Measurements from ENCODE around the gene SKOR2.
"Not testable (repeated sequence)": the region's sequence is repeated elsewhere in the genome, so short reads cannot be mapped to it uniquely, and the experiment has no call there.

SKOR2 gene

DNA sequence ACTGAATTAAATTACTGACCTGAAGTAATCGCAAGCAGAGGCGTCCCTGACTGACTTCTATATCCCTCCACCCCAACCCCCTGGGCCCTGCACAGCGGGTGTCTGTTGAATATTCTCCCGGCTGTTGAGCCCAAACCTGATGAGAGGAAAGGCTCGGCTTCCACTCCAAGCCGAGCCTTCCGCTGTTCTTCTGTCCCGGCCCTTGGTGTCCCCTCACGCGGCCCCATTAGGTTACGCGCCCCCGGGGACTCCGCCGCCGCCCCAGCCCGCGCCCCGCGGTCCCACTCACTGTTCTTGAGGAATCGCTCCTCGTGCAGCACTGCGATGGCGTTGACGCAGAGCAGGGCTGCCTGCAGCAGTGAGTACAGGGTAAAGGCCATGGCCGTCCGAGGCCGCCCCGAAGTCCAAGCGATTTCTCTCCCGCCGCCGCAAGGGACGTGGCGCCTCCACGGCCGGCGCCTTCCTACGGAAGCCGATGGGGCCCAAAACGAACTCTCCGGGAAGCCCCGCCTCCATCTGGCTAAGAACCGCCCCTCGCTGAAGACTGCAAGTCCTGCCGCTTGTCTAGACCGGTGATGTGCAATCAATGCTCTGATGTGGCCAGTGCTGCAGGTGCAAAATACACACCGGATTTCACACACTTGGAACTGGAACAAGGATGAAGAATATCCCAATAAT lies 75.4 kb downstream of the SKOR2 start, which contains the start of gene IER3IP1:
TSS of gene IER3IP1 (minus strand) at position 467 of the 678 bp plus-strand sequence. CDS start at position 380, 87 bp downstream.
- peak within 1 kb of the TSS; percentile 63 for H3K27ac ChIP-seq (ENCODE audit: insufficient read depth, low read length, poor library complexity, severe bottlenecking)
- H3K4me1 ChIP-seq (ENCODE audit: control insufficient read depth, insufficient read depth, low read length, poor library complexity, severe bottlenecking), result peaks cover 10% of the 10 kb centered on the region
- H3K27me3 ChIP-seq (replicated peaks; ENCODE audit: control insufficient read depth, insufficient read depth, low read length, poor library complexity, severe bottlenecking), result no peaks in the 10 kb centered on the region
- no peaks in the 10 kb centered on the region for H3K36me3 ChIP-seq (ENCODE audit: control insufficient read depth, insufficient read depth, low read length)
- peak within 1 kb of the TSS; percentile 100 for H3K4me3 ChIP-seq (ENCODE audit: insufficient read depth, low read depth, low read length, poor library complexity, severe bottlenecking)
- DNase-seq, result peak; percentile 73 to 79 (median 78)
- no peaks in the 10 kb centered on the region for H3K9me3 ChIP-seq (ENCODE audit: control insufficient read depth, low read length)

DNA sequence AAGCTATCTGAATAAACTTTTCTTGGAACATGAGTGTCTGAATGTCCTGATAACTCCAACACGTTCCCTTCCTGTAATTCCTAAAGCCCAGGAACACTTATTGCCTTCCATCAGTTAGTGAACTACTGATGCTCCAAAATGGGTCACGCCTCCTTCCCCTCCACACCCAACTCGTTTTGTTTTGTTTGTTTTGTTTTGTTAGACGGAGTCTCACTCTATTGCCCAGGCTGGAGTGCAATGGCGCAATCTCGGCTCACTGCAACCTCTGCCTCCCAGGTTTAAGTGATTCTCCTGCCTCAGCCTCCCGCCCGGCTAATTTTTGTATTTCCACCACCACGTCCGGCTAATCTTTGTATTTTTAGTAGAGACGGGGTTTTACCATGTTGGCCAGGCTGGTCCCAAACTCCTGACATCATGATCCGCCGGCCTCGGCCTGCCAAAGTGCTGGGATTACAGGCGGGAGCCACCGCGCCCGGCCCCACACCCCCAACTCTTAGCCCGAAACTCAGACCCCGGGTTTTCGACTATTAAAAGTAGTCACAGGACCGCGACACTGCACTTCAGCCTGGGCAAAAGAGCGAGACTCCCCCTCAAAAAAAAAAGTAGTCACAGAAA lies 76.1 kb downstream of the SKOR2 start:
- no peaks in the 10 kb centered on the region for H3K27me3 ChIP-seq (replicated peaks; ENCODE audit: control insufficient read depth, insufficient read depth, low read length, poor library complexity, severe bottlenecking)
- peaks cover 10% of the 10 kb centered on the region for H3K4me1 ChIP-seq (ENCODE audit: control insufficient read depth, insufficient read depth, low read length, poor library complexity, severe bottlenecking)
- H3K4me3 ChIP-seq (ENCODE audit: insufficient read depth, low read depth, low read length, poor library complexity, severe bottlenecking), result peak overlapping the region; percentile 100
- H3K27ac ChIP-seq (ENCODE audit: insufficient read depth, low read length, poor library complexity, severe bottlenecking), result peak overlapping the region; percentile 63
- no peak for DNase-seq
- no peaks in the 10 kb centered on the region for H3K9me3 ChIP-seq (ENCODE audit: control insufficient read depth, low read length)
- no peaks in the 10 kb centered on the region for H3K36me3 ChIP-seq (ENCODE audit: control insufficient read depth, insufficient read depth, low read length)

DNA sequence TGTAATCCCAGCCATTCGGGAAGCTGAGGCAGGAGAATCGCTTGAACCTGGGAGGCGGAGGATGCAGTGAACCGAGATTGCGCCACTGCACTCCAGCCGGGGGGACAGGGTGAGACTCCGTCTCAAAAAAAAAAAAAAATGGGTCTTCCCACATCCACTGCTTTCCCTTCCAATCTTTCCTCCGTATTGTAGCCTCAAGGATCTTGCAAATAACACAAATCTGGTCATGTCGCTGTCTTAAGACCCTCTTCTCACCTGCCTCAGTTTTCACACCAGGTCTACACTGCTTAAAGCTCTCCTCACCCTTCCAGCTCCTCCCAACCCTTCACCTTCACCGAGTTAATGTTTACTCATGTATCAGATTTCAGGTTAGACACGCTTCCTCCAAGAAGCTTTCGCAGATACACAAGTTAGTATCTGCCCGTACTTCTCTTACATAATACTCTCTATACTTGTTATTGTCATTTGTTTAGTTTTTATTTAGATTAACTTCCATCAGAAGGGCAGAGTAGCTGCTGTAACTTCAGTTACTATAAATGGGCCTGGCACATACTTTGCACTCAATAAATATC lies 76.8 kb downstream of the SKOR2 start:
- Histone ChIP-seq H3K4me3 (ENCODE audit: insufficient read depth, low read depth, low read length, poor library complexity, severe bottlenecking) (peak overlapping the region; percentile 100), H3K27me3 (replicated peaks; ENCODE audit: control insufficient read depth, insufficient read depth, low read length, poor library complexity, severe bottlenecking) (no peaks in the 10 kb centered on the region), H3K27ac (ENCODE audit: insufficient read depth, low read length, poor library complexity, severe bottlenecking) (no peak overlapping the region), H3K9me3 (ENCODE audit: control insufficient read depth, low read length) (no peaks in the 10 kb centered on the region), H3K4me1 (ENCODE audit: control insufficient read depth, insufficient read depth, low read length, poor library complexity, severe bottlenecking) (peaks cover 10% of the 10 kb centered on the region), H3K36me3 (ENCODE audit: control insufficient read depth, insufficient read depth, low read length) (no peaks in the 10 kb centered on the region)
- no peak for DNase-seq

DNA sequence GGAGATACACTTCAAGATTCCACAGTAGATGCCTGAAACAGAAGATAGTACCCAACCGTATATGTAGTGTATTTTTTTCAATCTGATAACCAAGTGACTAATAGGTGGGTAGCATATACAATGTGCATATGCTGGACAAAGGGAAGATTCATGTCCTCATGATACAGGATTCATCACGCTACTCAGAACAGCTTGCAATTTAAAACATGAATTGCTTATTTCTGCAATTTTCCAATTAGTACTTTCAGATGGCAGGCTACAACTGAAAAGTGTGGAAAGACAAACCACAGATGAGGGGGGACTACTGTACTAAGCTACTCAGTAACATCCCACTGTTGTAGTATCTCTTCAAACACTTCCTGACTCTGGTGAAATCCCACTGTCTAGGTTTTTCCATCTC lies 79.0 kb downstream of the SKOR2 start:
- Histone ChIP-seq H3K4me3 (ENCODE audit: insufficient read depth, low read depth, low read length, poor library complexity, severe bottlenecking) (no peak overlapping the region), H3K27ac (ENCODE audit: insufficient read depth, low read length, poor library complexity, severe bottlenecking) (no peak overlapping the region), H3K27me3 (replicated peaks; ENCODE audit: control insufficient read depth, insufficient read depth, low read length, poor library complexity, severe bottlenecking) (no peaks in the 10 kb centered on the region), H3K4me1 (ENCODE audit: control insufficient read depth, insufficient read depth, low read length, poor library complexity, severe bottlenecking) (peaks cover 10% of the 10 kb centered on the region), H3K36me3 (ENCODE audit: control insufficient read depth, insufficient read depth, low read length) (no peaks in the 10 kb centered on the region), H3K9me3 (ENCODE audit: control insufficient read depth, low read length) (no peaks in the 10 kb centered on the region)
- no peak for DNase-seq

DNA sequence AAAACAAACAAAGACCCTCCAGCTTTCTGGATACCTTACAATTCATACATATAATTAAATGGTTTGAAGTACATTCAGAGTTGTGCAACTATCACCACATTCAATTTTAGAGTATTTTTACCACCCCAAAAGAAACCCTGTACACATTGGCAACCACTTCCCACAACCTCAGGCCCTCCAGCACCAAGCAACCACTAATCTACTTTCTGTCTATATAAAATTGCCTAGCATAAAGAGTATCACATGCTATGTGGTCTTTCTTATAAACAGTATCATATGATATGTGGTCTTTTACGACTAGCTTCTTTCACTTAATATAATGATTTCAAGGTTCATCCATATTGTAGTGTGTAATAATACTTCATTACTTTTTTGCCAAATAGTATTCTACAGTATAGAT lies 82.5 kb downstream of the SKOR2 start:
- DNase-seq, result no peak
- H3K4me1 ChIP-seq (ENCODE audit: control insufficient read depth, insufficient read depth, low read length, poor library complexity, severe bottlenecking), result no peaks in the 10 kb centered on the region
- no peaks in the 10 kb centered on the region for H3K9me3 ChIP-seq (ENCODE audit: control insufficient read depth, low read length)
- no peaks in the 10 kb centered on the region for H3K27me3 ChIP-seq (replicated peaks; ENCODE audit: control insufficient read depth, insufficient read depth, low read length, poor library complexity, severe bottlenecking)
- no peaks in the 10 kb centered on the region for H3K36me3 ChIP-seq (ENCODE audit: control insufficient read depth, insufficient read depth, low read length)
- H3K27ac ChIP-seq (ENCODE audit: insufficient read depth, low read length, poor library complexity, severe bottlenecking), result no peak overlapping the region
- no peak overlapping the region for H3K4me3 ChIP-seq (ENCODE audit: insufficient read depth, low read depth, low read length, poor library complexity, severe bottlenecking)

DNA sequence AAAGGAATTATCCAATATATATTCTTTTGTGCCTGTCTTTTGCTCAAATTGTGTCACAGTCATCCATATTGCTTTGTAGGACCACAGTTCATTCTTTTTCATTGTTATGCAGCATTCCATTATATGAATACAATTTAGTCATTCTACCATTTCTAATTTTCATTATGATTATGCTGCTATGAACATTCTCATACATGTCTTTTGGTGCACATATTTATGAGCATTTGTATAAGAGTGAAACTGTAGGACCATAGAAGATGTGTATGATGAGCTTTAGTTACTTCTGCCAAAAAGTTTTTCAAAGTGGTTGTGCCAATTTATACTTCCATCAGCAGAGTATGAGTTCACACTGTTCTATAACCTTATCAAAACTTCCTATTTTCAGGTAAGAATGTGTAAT lies 83.0 kb downstream of the SKOR2 start:
- Histone ChIP-seq H3K27ac (ENCODE audit: insufficient read depth, low read length, poor library complexity, severe bottlenecking) (no peak overlapping the region), H3K36me3 (ENCODE audit: control insufficient read depth, insufficient read depth, low read length) (no peaks in the 10 kb centered on the region), H3K27me3 (replicated peaks; ENCODE audit: control insufficient read depth, insufficient read depth, low read length, poor library complexity, severe bottlenecking) (no peaks in the 10 kb centered on the region), H3K4me3 (ENCODE audit: insufficient read depth, low read depth, low read length, poor library complexity, severe bottlenecking) (no peak overlapping the region), H3K9me3 (ENCODE audit: control insufficient read depth, low read length) (no peaks in the 10 kb centered on the region), H3K4me1 (ENCODE audit: control insufficient read depth, insufficient read depth, low read length, poor library complexity, severe bottlenecking) (no peaks in the 10 kb centered on the region)
- DNase-seq, result no peak

DNA sequence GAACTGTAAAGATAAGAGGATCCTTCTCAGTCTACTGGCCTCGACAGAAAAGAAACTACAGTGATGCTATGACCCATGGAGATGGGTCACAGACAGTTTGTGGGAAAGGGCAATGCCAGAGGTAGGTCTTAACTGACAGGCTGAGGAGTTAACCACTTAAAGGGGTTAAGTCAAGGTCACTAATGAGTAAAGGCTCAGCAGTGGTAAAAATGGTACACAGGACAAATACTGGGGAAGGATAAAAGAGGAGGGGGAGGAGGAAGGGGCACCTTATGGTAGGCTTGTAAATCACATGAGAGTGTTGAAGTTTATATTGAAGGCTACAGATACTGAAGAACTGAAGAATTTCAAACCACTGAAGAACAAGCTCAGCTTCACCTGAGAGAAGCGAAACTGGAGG lies 85.2 kb downstream of the SKOR2 start:
- DNase-seq, result no peak
- H3K9me3 ChIP-seq (ENCODE audit: control insufficient read depth, low read length), result no peaks in the 10 kb centered on the region

DNA sequence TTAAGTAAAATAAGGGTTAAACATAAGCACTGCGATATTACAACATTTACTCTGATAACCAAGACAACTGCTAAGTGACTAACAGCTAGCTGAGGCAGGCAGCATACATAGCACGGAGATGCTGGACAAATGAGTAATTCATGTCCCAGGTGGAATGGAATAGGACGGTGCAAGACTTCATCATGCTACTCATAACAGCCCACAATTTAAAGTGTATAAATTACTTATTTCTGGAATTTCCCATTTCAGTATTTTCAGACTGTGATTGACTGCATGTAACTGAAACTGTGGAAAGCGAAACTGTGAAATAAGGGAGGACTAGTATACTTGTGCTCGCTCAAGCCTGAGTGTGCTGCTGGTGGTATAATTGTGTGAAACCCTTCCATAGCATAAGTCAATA lies 88.2 kb downstream of the SKOR2 start:
- Histone ChIP-seq H3K27ac (ENCODE audit: insufficient read depth, low read length, poor library complexity, severe bottlenecking) (no peak overlapping the region), H3K9me3 (ENCODE audit: control insufficient read depth, low read length) (no peaks in the 10 kb centered on the region), H3K27me3 (replicated peaks; ENCODE audit: control insufficient read depth, insufficient read depth, low read length, poor library complexity, severe bottlenecking) (no peaks in the 10 kb centered on the region), H3K4me1 (ENCODE audit: control insufficient read depth, insufficient read depth, low read length, poor library complexity, severe bottlenecking) (no peaks in the 10 kb centered on the region), H3K36me3 (ENCODE audit: control insufficient read depth, insufficient read depth, low read length) (no peaks in the 10 kb centered on the region), H3K4me3 (ENCODE audit: insufficient read depth, low read depth, low read length, poor library complexity, severe bottlenecking) (no peak overlapping the region)
- DNase-seq, result no peak

More for the DNA sequence above, 85.2 kb downstream of the SKOR2 start:
- H3K27ac ChIP-seq (ENCODE audit: insufficient read depth, low read length, poor library complexity, severe bottlenecking), result no peak overlapping the region
- H3K4me3 ChIP-seq (ENCODE audit: insufficient read depth, low read depth, low read length, poor library complexity, severe bottlenecking), result no peak overlapping the region
- no peaks in the 10 kb centered on the region for H3K36me3 ChIP-seq (ENCODE audit: control insufficient read depth, insufficient read depth, low read length)
- H3K4me1 ChIP-seq (ENCODE audit: control insufficient read depth, insufficient read depth, low read length, poor library complexity, severe bottlenecking), result no peaks in the 10 kb centered on the region
- no peaks in the 10 kb centered on the region for H3K27me3 ChIP-seq (replicated peaks; ENCODE audit: control insufficient read depth, insufficient read depth, low read length, poor library complexity, severe bottlenecking)

DNA sequence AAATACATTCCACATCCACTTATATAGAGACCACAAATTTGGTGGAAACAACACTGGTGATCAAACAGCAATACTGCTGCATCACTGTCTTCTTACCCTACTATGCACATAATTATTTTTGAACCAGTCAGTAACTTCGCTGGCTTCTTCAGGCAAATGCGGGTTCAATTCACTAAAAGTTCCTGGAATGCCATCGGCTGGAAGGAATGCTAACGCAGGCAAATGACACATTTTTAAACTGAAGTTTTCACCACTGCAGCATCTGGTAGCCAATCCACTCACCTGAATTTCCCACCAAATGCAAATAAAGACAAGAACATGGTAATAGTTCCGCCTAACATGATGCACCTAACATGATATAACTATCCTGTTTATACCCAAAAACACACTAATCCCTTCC lies 91.2 kb downstream of the SKOR2 start:
- Histone ChIP-seq H3K4me1 (ENCODE audit: control insufficient read depth, insufficient read depth, low read length, poor library complexity, severe bottlenecking) (no peaks in the 10 kb centered on the region), H3K27me3 (replicated peaks; ENCODE audit: control insufficient read depth, insufficient read depth, low read length, poor library complexity, severe bottlenecking) (no peaks in the 10 kb centered on the region), H3K4me3 (ENCODE audit: insufficient read depth, low read depth, low read length, poor library complexity, severe bottlenecking) (no peak overlapping the region), H3K36me3 (ENCODE audit: control insufficient read depth, insufficient read depth, low read length) (no peaks in the 10 kb centered on the region), H3K9me3 (ENCODE audit: control insufficient read depth, low read length) (no peaks in the 10 kb centered on the region), H3K27ac (ENCODE audit: insufficient read depth, low read length, poor library complexity, severe bottlenecking) (no peak overlapping the region)
- no peak for DNase-seq

DNA sequence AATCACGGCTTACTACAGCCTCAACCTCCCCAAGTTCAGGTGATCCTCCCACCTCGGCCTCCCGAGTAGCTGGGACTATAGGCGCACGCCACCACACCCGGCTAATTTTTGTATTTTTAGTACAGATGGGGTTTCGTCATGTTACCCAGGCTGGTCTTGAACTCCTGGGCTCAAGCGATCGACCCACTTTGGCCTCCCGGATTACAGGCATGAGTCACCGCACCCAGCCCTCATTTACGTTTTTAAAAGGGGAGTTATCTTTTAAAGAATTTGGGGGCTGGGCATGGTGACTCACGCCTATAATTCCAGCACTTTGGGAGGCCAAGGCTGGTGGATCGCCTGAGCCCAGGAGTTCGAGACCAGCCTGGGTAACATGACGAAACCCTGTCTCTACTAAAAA lies 93.1 kb downstream of the SKOR2 start:
- H3K4me1 ChIP-seq (ENCODE audit: control insufficient read depth, insufficient read depth, low read length, poor library complexity, severe bottlenecking); H3K27me3 ChIP-seq (replicated peaks; ENCODE audit: control insufficient read depth, insufficient read depth, low read length, poor library complexity, severe bottlenecking); H3K9me3 ChIP-seq (ENCODE audit: control insufficient read depth, low read length); DNase-seq; H3K27ac ChIP-seq (ENCODE audit: insufficient read depth, low read length, poor library complexity, severe bottlenecking); H3K4me3 ChIP-seq (ENCODE audit: insufficient read depth, low read depth, low read length, poor library complexity, severe bottlenecking); H3K36me3 ChIP-seq (ENCODE audit: control insufficient read depth, insufficient read depth, low read length): not testable (repeated sequence)
